Measurements from ENCODE around the gene CAP1. TPM values are rescaled to one million over a fixed set of nuclear protein-coding genes. Genes with fewer than 3 reads are reported as not detected.

CAP1 gene
- total and polyA plus RNA-seq, 10 of the 15 experiments (the other 5 are each of a cell fraction or from before 2014, with no cell fraction given), result 360 to 500 (median 431) TPM

DNA sequence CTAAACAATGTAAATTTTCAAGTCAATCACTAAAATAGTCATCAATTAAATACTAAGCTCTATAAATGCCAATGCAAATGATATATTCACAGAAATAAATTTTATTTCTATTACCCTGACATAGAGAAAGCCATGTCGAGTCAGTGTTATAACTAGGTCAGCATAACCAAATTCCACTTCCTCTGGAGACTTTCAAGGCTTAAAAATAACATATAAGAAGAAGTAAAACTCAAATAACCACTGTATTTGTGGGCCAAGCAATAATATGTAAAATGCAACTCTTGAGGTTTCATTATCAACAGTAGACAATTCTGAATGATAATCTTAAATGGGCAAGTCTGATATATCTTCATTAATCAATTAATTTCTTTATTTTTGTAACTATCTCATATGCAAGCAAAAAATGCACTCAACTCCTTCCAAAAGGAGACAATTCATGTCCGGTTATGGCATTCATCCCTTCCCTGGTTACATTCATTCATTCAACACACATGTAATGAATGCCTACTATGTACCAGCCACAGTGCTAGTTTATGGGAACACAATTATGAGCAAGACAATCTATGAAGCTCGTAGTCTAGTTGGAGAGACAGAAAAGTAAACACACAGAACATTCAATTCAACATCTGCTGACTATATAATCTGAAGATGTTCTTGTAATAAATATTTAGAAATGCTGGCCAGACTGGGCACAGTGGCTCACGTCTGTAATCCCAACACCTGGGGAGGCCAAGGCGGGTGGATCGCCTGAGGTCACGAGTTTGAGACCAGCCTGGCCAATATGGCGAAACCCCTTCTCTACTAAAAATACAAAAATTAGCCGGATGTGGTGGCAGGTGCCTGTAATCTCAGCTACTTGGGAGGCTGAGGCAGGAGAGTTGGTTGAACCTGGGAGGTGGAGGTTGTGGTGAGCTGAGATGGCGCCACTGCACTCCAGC is 37.1 kb upstream of the CAP1 start (continued):
- no peak for TF ChIP-seq SUZ12 (IDR thresholded peaks at IDR 0.05; ENCODE audit: unreplicated experiment)
- no peak for TF ChIP-seq FOXK2 (IDR thresholded peaks at IDR 0.05)
- TF ChIP-seq RELA (IDR thresholded peaks at IDR 0.05; ENCODE audit: borderline replicate concordance, partially characterized antibody), result no peak
- no peak for TF ChIP-seq NR2F1 (conservative IDR thresholded peaks at IDR 0.05)
- no peak for TF ChIP-seq TCF12 (IDR thresholded peaks at IDR 0.05; ENCODE audit: low read depth, low read length)
- TF ChIP-seq ZNF207 (IDR thresholded peaks at IDR 0.05; ENCODE audit: borderline replicate concordance), result no peak
- TF ChIP-seq MYB (IDR thresholded peaks at IDR 0.05; ENCODE audit: borderline replicate concordance, low read depth, low read length), result no peak
- no peak for TF ChIP-seq JUNB (IDR thresholded peaks at IDR 0.05)
- no peak for TF ChIP-seq NFXL1 (IDR thresholded peaks at IDR 0.05; ENCODE audit: borderline replicate concordance)
- TF ChIP-seq EED (IDR thresholded peaks at IDR 0.05; ENCODE audit: low read depth), result no peak
- TF ChIP-seq, protein P1, sequence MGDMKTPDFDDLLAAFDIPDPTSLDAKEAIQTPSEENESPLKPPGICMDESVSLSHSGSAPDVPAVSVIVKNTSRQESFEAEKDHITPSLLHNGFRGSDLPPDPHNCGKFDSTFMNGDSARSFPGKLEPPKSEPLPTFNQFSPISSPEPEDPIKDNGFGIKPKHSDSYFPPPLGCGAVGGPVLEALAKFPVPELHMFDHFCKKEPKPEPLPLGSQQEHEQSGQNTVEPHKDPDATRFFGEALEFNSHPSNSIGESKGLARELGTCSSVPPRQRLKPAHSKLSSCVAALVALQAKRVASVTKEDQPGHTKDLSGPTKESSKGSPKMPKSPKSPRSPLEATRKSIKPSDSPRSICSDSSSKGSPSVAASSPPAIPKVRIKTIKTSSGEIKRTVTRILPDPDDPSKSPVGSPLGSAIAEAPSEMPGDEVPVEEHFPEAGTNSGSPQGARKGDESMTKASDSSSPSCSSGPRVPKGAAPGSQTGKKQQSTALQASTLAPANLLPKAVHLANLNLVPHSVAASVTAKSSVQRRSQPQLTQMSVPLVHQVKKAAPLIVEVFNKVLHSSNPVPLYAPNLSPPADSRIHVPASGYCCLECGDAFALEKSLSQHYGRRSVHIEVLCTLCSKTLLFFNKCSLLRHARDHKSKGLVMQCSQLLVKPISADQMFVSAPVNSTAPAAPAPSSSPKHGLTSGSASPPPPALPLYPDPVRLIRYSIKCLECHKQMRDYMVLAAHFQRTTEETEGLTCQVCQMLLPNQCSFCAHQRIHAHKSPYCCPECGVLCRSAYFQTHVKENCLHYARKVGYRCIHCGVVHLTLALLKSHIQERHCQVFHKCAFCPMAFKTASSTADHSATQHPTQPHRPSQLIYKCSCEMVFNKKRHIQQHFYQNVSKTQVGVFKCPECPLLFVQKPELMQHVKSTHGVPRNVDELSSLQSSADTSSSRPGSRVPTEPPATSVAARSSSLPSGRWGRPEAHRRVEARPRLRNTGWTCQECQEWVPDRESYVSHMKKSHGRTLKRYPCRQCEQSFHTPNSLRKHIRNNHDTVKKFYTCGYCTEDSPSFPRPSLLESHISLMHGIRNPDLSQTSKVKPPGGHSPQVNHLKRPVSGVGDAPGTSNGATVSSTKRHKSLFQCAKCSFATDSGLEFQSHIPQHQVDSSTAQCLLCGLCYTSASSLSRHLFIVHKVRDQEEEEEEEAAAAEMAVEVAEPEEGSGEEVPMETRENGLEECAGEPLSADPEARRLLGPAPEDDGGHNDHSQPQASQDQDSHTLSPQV (IDR thresholded peaks at IDR 0.05), result no peak
- no peak for TF ChIP-seq LARP7 (IDR thresholded peaks at IDR 0.05)
- no peak for TF ChIP-seq WRNIP1 (IDR thresholded peaks at IDR 0.05; ENCODE audit: borderline replicate concordance, low read depth, low read length)
- no peak for TF ChIP-seq NFYA (IDR thresholded peaks at IDR 0.05; ENCODE audit: borderline replicate concordance, low read depth, low read length)
- peak; percentile 91 for TF ChIP-seq ZNF24 (IDR thresholded peaks at IDR 0.05)
- TF ChIP-seq CEBPB (IDR thresholded peaks at IDR 0.05; ENCODE audit: borderline replicate concordance in 1 of 2, low read depth in 2 of 2, low read length in 2 of 2), result no peak
- TF ChIP-seq SIN3A (IDR thresholded peaks at IDR 0.05; ENCODE audit: low read depth, low read length), result no peak
- no peak for TF ChIP-seq TARDBP (IDR thresholded peaks at IDR 0.05; ENCODE audit: borderline replicate concordance)
- TF ChIP-seq CHD1 (IDR thresholded peaks at IDR 0.05; ENCODE audit: low read depth, low read length), result no peak
- peak; percentile 73 for TF ChIP-seq ZNF217 (IDR thresholded peaks at IDR 0.05)
- TF ChIP-seq, protein P2, sequence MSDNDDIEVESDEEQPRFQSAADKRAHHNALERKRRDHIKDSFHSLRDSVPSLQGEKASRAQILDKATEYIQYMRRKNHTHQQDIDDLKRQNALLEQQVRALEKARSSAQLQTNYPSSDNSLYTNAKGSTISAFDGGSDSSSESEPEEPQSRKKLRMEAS (IDR thresholded peaks at IDR 0.05; ENCODE audit: low read depth, low read length), result no peak
- TF ChIP-seq, protein P3, sequence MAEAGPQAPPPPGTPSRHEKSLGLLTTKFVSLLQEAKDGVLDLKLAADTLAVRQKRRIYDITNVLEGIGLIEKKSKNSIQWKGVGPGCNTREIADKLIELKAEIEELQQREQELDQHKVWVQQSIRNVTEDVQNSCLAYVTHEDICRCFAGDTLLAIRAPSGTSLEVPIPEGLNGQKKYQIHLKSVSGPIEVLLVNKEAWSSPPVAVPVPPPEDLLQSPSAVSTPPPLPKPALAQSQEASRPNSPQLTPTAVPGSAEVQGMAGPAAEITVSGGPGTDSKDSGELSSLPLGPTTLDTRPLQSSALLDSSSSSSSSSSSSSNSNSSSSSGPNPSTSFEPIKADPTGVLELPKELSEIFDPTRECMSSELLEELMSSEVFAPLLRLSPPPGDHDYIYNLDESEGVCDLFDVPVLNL (IDR thresholded peaks at IDR 0.05; ENCODE audit: low read depth, low read length), result no peak
- peak; percentile 39 for TF ChIP-seq MTA2 (IDR thresholded peaks at IDR 0.05; ENCODE audit: low read depth)
- TF ChIP-seq PAX5 (IDR thresholded peaks at IDR 0.05; ENCODE audit: borderline replicate concordance, low read depth, low read length), result no peak
- TF ChIP-seq HCFC1 (IDR thresholded peaks at IDR 0.05; ENCODE audit: low read length), result no peak
- TF ChIP-seq SREBF2 (IDR thresholded peaks at IDR 0.05; ENCODE audit: low read length), result no peak
- TF ChIP-seq DPF2 (IDR thresholded peaks at IDR 0.05), result peak; percentile 46; the same call in 1 of the 2 replicates
- no peak for TF ChIP-seq RAD21 (IDR thresholded peaks at IDR 0.05; ENCODE audit: insufficient read depth, low read depth, low read length)
- no peak for TF ChIP-seq ESRRA (IDR thresholded peaks at IDR 0.05; ENCODE audit: low read length)
